Neural crest cell (in vitro differentiated cells): Measurements from ENCODE around the gene ACAP3. TPM values are rescaled to one million over a fixed set of nuclear protein-coding genes. Genes with fewer than 3 reads are reported as not detected.

Source experiments
- DNase-seq: peaks from one replicate; pipeline ENCODE4 v3.0.0; 2021; ENCODE audit warnings: low read depth, mixed read lengths, low spot score
- H3K27ac Mint-ChIP-seq: one replicate; pipeline ENCODE4 v1.8.0; 2021; ENCODE audit warnings: mild to moderate bottlenecking, mixed read lengths; ENCODE audit not compliant: unreplicated experiment
- H3K27me3 Mint-ChIP-seq: 2 replicates; pipeline ENCODE4 v1.8.0; 2021; ENCODE audit warnings: low read depth, mild to moderate bottlenecking, mixed read lengths
- H3K36me3 Mint-ChIP-seq: 2 replicates; pipeline ENCODE4 v1.8.0; 2021; ENCODE audit warnings: low read depth, mild to moderate bottlenecking, mixed read lengths
- H3K4me1 Mint-ChIP-seq: 2 replicates; pipeline ENCODE4 v1.8.0; 2021; ENCODE audit warnings: mixed read lengths
- H3K4me3 Mint-ChIP-seq: one replicate; pipeline ENCODE4 v1.8.0; 2021; ENCODE audit warnings: mild to moderate bottlenecking, mixed read lengths
- H3K9me3 Mint-ChIP-seq: 2 replicates; pipeline ENCODE4 v1.8.0; 2021; ENCODE audit warnings: mixed read lengths
- CTCF ChIP-seq: fragments of 200-600 bp; sonication (generic); conservative IDR thresholded peaks from 2 replicates; pipeline ENCODE4 v1.5.0; 2021; ENCODE audit warnings: antibody characterized with exemption, mild to moderate bottlenecking
- total RNA-seq: library from RNA; stranded (reverse); gene quantifications from 2 replicates; pipeline ENCODE4 v1.2.1, GENCODE V29; 2021

ACAP3 gene
- total RNA-seq, 1 donor from 2014 or later: 124 TPM

- no peak for DNase-seq
- Mint-ChIP-seq H3K4me1 (no peaks in the 10 kb centered on the region), H3K27ac (no peak overlapping the region), H3K4me3 (no peak overlapping the region), H3K36me3 (no peaks in the 10 kb centered on the region), H3K27me3 (no peaks in the 10 kb centered on the region), H3K9me3 (no peaks in the 10 kb centered on the region)
- no peak for TF ChIP-seq CTCF
Observed at GRCh38 chr1:1295154-1295923, 12.4 kb downstream of the ACAP3 start.

- DNase-seq: no peak
- H3K27ac Mint-ChIP-seq: no peak overlapping the region
- TF ChIP-seq CTCF: no peak
- no peaks in the 10 kb centered on the region for H3K9me3 Mint-ChIP-seq
- no peak overlapping the region for H3K4me3 Mint-ChIP-seq
- H3K27me3 Mint-ChIP-seq: peaks cover 2% of the 10 kb centered on the region
- H3K36me3 Mint-ChIP-seq: no peaks in the 10 kb centered on the region
- H3K4me1 Mint-ChIP-seq: no peaks in the 10 kb centered on the region
Observed at GRCh38 chr1:1294250-1294890, 13.4 kb downstream of the ACAP3 start.

- Mint-ChIP-seq H3K36me3 (no peaks in the 10 kb centered on the region), H3K27me3 (peaks cover 2% of the 10 kb centered on the region), H3K27ac (no peak overlapping the region), H3K4me1 (no peaks in the 10 kb centered on the region), H3K4me3 (no peak overlapping the region), H3K9me3 (no peaks in the 10 kb centered on the region)
- no peak for DNase-seq
- TF ChIP-seq CTCF: no peak
Observed at GRCh38 chr1:1293263-1294249, 14.2 kb downstream of the ACAP3 start.

- peaks cover 2% of the 10 kb centered on the region for H3K27me3 Mint-ChIP-seq
- DNase-seq: no peak
- no peaks in the 10 kb centered on the region for H3K36me3 Mint-ChIP-seq
- no peak for TF ChIP-seq CTCF
- H3K4me3 Mint-ChIP-seq: no peak overlapping the region
- no peaks in the 10 kb centered on the region for H3K9me3 Mint-ChIP-seq
- no peaks in the 10 kb centered on the region for H3K4me1 Mint-ChIP-seq
- no peak overlapping the region for H3K27ac Mint-ChIP-seq
Observed at GRCh38 chr1:1292851-1293250, 14.9 kb downstream of the ACAP3 start.

- no peak for DNase-seq
- Mint-ChIP-seq H3K9me3 (no peaks in the 10 kb centered on the region), H3K4me1 (no peaks in the 10 kb centered on the region), H3K27ac (no peak overlapping the region), H3K4me3 (peak overlapping the region; percentile 47), H3K27me3 (peaks cover 2% of the 10 kb centered on the region), H3K36me3 (no peaks in the 10 kb centered on the region)
- no peak for TF ChIP-seq CTCF
Observed at GRCh38 chr1:1292442-1292779, 15.3 kb downstream of the ACAP3 start.
